Astrocyte of the spinal cord (primary cell): ENCODE data around the gene UTP14A.

Experiments
- DNase-seq: peaks from one replicate; pipeline ENCODE4 v3.0.0; 2011; ENCODE audit warnings: low read depth, low spot score
- H3K4me3 ChIP-seq: 2 replicates; pipeline ENCODE4 v1.5.1; 2011; ENCODE audit warnings: low read depth, mild to moderate bottlenecking, low read length, moderate library complexity
- in situ Hi-C: cut with HindIII; loops from 2 replicates; pipeline ENCODE4 v1.10.0; 2017; ENCODE audit warnings: low sequenced_read_pairs
- TF ChIP-seq, protein P1 (sequence below): IDR thresholded peaks from 2 replicates; pipeline ENCODE4 v1.5.1; 2012; ENCODE audit warnings: low read depth, mild to moderate bottlenecking, low read length, inconsistent platforms

The UTP14A gene

DNA sequence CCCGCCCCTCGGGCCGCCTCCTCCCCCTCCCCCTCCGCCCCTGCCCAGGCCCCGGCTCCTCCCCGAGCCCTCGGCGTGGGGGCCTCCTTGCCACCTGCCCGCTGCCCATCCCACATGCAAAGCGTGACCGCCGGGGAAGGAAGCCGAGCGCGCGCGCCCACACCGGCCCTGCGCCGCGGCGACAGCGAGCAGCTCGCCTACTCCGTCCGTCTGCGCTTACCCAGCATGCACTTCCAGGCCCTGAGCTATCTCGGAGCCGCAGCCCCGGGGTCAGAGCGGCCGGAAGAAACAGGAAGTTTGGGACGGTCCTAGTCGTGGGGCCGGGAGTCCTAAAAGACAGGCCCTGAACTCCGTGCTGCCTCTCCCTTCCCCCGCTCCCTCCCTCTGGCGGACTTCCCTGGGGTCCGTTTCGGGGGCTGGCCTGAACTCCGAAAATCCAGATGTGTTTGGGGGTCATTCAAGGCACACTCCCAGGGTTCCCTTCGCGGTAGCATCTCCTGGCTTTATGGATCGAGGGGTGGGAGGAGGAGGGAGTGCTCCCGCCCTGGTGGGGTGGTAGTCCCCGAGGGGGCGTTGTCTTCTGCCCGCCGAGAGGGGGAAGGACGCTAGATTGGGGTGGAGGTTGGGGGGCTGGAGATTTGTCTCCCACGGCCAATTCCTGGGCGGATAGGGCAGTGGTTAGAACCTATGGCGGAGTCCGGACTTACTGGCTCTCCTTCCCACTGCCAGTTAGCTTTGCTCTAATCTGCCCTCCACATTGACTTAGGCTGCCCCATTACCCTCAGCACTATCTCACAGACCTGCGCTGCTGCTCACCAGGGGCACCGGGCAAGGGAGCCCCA is 51.5 kb downstream of the UTP14A start:
- DNase-seq, result peak; percentile 16
- peak overlapping the region; percentile 25 for H3K4me3 ChIP-seq
- in situ Hi-C loops, result no loop called here
- TF ChIP-seq, protein P1, sequence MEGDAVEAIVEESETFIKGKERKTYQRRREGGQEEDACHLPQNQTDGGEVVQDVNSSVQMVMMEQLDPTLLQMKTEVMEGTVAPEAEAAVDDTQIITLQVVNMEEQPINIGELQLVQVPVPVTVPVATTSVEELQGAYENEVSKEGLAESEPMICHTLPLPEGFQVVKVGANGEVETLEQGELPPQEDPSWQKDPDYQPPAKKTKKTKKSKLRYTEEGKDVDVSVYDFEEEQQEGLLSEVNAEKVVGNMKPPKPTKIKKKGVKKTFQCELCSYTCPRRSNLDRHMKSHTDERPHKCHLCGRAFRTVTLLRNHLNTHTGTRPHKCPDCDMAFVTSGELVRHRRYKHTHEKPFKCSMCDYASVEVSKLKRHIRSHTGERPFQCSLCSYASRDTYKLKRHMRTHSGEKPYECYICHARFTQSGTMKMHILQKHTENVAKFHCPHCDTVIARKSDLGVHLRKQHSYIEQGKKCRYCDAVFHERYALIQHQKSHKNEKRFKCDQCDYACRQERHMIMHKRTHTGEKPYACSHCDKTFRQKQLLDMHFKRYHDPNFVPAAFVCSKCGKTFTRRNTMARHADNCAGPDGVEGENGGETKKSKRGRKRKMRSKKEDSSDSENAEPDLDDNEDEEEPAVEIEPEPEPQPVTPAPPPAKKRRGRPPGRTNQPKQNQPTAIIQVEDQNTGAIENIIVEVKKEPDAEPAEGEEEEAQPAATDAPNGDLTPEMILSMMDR, result no peak

DNA sequence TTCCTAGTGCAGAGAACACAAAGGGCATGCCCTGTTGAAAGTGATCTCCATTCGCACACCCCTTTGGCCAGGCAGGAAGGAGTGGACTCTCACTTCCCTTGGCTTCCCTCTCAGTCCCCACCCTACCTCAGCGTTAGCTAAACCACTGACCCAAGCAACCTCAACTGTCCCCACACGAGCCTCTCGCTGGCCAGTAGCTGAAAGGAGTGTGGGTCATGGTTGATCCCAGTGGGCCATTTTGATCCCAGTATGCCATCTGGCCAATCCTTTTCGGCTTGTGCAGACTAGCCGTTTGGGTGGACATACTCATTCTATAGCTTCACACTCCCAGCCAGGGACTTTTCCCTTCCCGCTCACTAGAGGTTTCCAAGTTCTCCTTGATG is 52.1 kb downstream of the UTP14A start:
- in situ Hi-C loops, result no loop called here
- TF ChIP-seq, protein P1, result no peak
- no peak for DNase-seq
- H3K4me3 ChIP-seq, result no peak overlapping the region

DNA sequence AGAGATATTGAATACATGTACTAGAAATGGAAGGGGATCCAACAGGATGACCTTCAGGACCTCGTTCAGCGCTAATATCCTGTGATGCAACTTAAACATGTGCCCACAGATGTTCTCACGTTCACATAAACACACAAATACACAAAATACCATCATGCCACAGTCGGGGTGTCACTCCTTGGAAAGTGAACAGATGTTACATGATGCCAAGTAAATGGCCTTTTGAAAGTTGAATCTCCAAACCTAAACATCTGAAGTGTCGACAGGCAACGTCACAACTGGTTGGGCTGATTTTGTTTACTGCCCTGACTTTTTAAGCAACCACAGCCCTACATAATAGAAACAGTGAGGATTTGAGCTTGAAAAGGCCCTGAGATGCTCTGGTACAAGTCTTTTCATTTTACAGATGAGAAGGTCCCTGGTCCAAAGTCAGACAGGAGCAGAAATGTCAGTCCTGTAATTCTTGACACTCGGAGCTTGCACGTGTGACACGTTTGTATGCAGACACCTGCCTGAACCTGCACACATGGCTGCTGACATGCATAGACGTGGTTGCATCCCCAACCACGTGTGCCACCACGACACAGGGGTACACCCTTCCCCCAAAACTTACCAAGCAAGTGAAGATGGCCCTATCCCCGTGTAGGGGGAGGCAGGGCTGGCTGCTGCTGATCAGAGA is 53.0 kb downstream of the UTP14A start:
- in situ Hi-C loops, result no loop called here
- H3K4me3 ChIP-seq, result no peak overlapping the region
- no peak for DNase-seq
- TF ChIP-seq, protein P1, result no peak

DNA sequence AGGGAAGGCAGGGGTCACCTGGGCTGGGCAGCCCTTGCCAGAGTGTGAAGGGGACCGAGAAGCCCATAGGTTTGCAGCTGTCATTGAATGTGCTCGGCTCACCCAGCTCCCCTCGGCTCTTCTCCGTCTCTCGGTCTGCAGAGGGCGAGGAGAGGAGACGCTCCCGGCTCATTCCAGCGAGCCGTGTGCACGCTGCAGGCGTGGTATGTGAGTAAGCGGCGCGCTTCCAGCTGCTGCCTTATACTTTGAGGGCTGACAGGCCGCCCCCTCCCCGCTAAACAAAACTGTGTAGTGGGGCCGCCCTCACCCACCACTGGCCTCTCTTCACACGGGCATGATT is 53.5 kb downstream of the UTP14A start:
- DNase-seq, result no peak
- in situ Hi-C loops, result no loop called here
- H3K4me3 ChIP-seq, result no peak overlapping the region
- TF ChIP-seq, protein P1, result no peak

DNA sequence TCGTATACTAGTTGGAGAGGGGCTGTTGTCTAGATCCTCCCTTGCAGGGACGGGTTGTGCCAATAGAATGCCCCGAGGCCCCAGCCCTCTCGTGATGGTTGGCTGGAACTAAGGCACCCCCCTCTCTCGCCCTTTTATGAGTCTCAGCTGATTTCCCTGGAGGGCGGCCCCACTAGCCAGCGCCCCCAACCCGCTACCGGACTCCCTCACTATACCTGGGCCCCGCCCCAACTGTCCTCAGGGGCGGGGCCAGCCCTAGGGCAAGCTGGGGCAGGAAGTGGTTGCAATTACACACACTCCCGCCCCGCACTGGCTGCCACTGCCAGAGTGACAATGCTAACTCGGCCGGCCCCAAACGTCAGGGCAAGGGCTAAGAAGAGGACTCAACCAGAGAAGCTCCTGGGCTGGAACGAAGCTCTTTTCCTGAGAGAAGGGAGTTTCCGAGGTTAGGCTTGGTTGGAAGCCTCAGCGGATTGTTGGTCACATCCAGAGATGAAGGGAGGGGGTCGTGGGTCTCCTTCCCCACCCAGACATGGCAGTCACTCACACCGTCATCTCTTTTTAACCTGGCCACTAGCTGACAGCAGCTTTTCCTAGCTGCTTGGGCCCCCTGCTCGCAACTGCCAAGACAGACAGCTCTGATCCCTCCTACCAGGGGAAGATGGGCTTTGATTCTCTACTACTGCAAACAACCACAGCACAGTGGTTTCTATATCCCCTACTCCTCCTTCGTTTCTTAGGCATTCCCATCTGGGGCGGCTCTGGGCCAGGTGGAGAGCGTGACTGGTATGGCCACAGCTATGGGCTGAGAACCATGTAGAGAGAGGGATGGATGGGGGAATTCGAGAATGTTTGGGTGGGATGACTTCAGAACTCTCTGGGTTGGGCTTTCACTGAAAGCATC is 55.5 kb downstream of the UTP14A start:
- TF ChIP-seq, protein P1, result no peak
- H3K4me3 ChIP-seq, result no peak overlapping the region
- in situ Hi-C loops, result no loop called here
- DNase-seq, result no peak

DNA sequence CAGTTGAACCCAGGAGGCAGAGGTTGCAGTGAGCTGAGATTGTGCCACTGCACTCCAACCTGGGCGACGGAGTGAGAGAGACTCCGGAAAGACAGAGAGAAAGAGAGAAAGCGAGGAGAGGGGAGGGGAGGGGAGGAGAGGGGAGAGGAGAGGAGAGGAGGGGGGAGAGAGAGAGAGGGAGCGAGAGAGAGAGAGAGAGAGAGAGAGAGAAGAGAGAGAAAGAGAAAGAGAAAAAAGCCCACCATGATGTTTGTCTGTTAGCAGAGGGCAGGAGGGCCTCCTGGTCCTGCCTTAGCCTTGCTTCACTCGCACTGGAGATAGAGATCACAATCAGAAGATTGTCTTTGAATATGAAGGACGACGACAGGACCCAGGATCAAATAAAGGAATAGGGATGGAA is 57.8 kb downstream of the UTP14A start:
- in situ Hi-C loops, result no loop called here
- no peak for DNase-seq
- H3K4me3 ChIP-seq, result no peak overlapping the region
- TF ChIP-seq, protein P1, result no peak
